OCI-LY1 (cell line): Measurements from ENCODE around the gene CTDSP2.
A peak's percentile ranks its signal among the peaks of the same experiment; 100 is the strongest.

Source experiments
- H2AFZ ChIP-seq: fragments of 200-600 bp; sonication (generic), shearing (Covaris generic); 2 replicates; pipeline ENCODE4 v1.6.0; 2014; ENCODE audit warnings: antibody characterized with exemption, mild to moderate bottlenecking, low read length
- H3F3A ChIP-seq: fragments of 200-600 bp; sonication (generic), shearing (Covaris generic); 2 replicates; pipeline ENCODE4 v1.6.0; 2014; ENCODE audit warnings: mild to moderate bottlenecking, antibody characterized with exemption, low read length, moderate library complexity; ENCODE audit not compliant: insufficient read depth
- H3K27ac ChIP-seq: fragments of 200-600 bp; sonication (generic); 2 replicates; pipeline ENCODE4 v1.5.1; 2014; ENCODE audit warnings: low read length, mixed run types, mild to moderate bottlenecking, low read depth; ENCODE audit not compliant: poor library complexity, severe bottlenecking
- H3K27me3 ChIP-seq: fragments of 200-600 bp; sonication (generic); 2 replicates; pipeline ENCODE4 v1.6.0; 2014; ENCODE audit warnings: antibody characterized with exemption, mild to moderate bottlenecking, low read length, moderate library complexity; ENCODE audit not compliant: insufficient read depth
- H3K36me3 ChIP-seq: fragments of 200-600 bp; sonication (generic); 2 replicates; pipeline ENCODE4 v1.6.1; 2014; ENCODE audit warnings: mild to moderate bottlenecking, antibody characterized with exemption, low read length, moderate library complexity, mixed read lengths; ENCODE audit not compliant: insufficient read depth
- H3K4me1 ChIP-seq: fragments of 200-600 bp; sonication (generic); 2 replicates; pipeline ENCODE4 v1.5.1; 2014; ENCODE audit warnings: mild to moderate bottlenecking, low read length, moderate library complexity; ENCODE audit not compliant: insufficient read depth, severe bottlenecking
- H3K4me2 ChIP-seq: fragments of 200-600 bp; sonication (generic), shearing (Covaris generic); 2 replicates; pipeline ENCODE4 v1.6.1; 2014; ENCODE audit warnings: low read length
- H3K4me3 ChIP-seq: fragments of 200-600 bp; sonication (generic); 2 replicates; pipeline ENCODE4 v1.5.1; 2014; ENCODE audit warnings: low read length, low read depth, mild to moderate bottlenecking, mixed read lengths; ENCODE audit not compliant: poor library complexity, severe bottlenecking
- H3K79me2 ChIP-seq: fragments of 200-600 bp; shearing (Covaris generic); 2 replicates; pipeline ENCODE4 v1.6.1; 2016; ENCODE audit warnings: mixed run types, low read length, mixed read lengths; ENCODE audit not compliant: insufficient read depth
- H3K9ac ChIP-seq: fragments of 200-600 bp; sonication (generic), shearing (Covaris generic); 2 replicates; pipeline ENCODE4 v1.6.1; 2014; ENCODE audit warnings: mild to moderate bottlenecking, low read length, mixed read lengths
- H3K9me2 ChIP-seq: fragments of 200-600 bp; sonication (generic), shearing (Covaris generic); 2 replicates; pipeline ENCODE4 v1.6.1; 2014; ENCODE audit warnings: low read depth, mild to moderate bottlenecking, low read length, mixed read lengths
- H3K9me3 ChIP-seq: fragments of 200-600 bp; shearing (Covaris generic); 2 replicates; pipeline ENCODE4 v1.6.1; 2014; ENCODE audit warnings: low read length, mixed read lengths
- H4K20me1 ChIP-seq: fragments of 200-600 bp; sonication (generic), shearing (Covaris generic); 2 replicates; pipeline ENCODE4 v1.6.0; 2016; ENCODE audit warnings: mild to moderate bottlenecking, low read length; ENCODE audit not compliant: insufficient read depth
- EZH2 ChIP-seq: fragments of 200-600 bp; sonication (generic), shearing (Covaris generic); IDR thresholded peaks from 2 replicates; pipeline ENCODE4 v1.8.0; 2017; ENCODE audit warnings: borderline replicate concordance, mixed run types, mild to moderate bottlenecking, antibody characterized with exemption, low read length, moderate library complexity, mixed read lengths
- TF ChIP-seq, protein P1 (sequence below): fragments of 200-600 bp; sonication (generic), shearing (Covaris generic); IDR thresholded peaks from 2 replicates; pipeline ENCODE4 v1.5.1; 2017; ENCODE audit warnings: mild to moderate bottlenecking, antibody characterized with exemption, low read length, moderate library complexity, mixed read lengths

CTDSP2 gene, protein sequence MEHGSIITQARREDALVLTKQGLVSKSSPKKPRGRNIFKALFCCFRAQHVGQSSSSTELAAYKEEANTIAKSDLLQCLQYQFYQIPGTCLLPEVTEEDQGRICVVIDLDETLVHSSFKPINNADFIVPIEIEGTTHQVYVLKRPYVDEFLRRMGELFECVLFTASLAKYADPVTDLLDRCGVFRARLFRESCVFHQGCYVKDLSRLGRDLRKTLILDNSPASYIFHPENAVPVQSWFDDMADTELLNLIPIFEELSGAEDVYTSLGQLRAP

DNA sequence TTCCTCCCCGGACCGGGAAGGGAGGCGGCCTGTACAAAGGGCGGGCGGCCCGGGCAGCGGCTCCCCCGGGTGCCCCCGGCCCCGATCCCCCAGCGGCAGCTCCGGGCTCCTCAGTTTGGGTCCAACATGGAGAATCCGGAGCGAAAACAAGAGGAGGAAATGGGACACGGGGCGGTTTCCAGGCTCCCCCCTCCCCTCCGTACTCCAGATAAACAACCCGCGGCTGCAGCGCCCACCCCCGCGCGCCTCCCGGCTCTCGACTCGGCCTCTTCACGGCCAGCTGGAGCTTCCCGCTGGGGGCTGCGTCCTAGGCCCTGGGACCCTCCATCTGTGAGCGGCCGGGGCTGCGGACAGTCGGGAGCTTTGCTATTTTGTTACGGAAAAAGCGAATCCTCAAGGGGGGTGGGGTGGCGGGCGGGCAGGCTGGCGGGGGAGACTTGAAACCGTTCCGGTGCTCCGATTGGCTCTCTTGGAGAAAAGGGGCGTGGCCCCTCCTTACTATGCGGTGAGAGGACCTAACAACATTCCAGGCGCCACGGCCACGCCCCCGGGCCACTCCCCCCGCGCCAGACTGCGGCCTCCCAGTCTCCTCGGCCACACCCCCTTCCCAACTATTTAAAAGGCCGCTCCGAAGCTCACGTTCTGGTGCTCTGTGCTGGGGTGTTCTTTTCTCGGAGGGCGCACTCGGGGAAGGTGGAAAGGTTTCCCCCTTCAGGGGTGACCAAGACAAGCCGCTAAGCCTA lies at the start of gene CTDSP2:
CTDSP2 (minus strand) TSS at position 153 of the 743 bp plus-strand sequence. CDS start 294 bp downstream, outside the sequence.
- Histone ChIP-seq H2AFZ (no peak within 1 kb of the TSS; the same call in 1 of the 2 replicates), H4K20me1 (no peaks in the 10 kb centered on the region), H3K36me3 (no peaks in the 10 kb centered on the region)

DNA sequence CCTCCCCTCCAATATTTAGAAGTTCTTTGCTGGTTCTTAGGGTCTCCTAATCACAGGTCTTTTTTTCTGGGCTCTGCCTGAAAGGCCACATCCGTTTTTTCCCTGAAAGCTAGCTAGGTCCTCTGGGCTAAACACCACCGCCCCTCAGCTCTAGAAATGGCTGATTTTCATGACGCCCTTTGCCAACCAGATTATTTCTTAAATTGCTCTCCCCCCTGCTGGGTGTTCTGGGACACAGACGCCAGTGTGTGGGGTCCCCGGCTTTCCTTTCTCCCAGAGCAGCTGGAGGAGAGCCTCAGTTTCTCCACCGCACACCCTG lies 49.5 kb upstream of the CTDSP2 start:
- H3K4me3 ChIP-seq: no peak overlapping the region
- H3K9ac ChIP-seq: no peak overlapping the region
- no peaks in the 10 kb centered on the region for H3K9me3 ChIP-seq
- H4K20me1 ChIP-seq: no peaks in the 10 kb centered on the region
- peaks cover 28% of the 10 kb centered on the region for H3K4me1 ChIP-seq
- H3K36me3 ChIP-seq: no peaks in the 10 kb centered on the region
- H3K4me2 ChIP-seq: peak overlapping the region; percentile 30; the same call in 1 of the 2 replicates
- H3K9me2 ChIP-seq: no peaks in the 10 kb centered on the region
- H3K27ac ChIP-seq: no peak overlapping the region
- H3K79me2 ChIP-seq: no peaks in the 10 kb centered on the region
- H3F3A ChIP-seq: no peaks in the 10 kb centered on the region
- no peak overlapping the region for H2AFZ ChIP-seq
- TF ChIP-seq EZH2: no peak
- TF ChIP-seq, protein P1, sequence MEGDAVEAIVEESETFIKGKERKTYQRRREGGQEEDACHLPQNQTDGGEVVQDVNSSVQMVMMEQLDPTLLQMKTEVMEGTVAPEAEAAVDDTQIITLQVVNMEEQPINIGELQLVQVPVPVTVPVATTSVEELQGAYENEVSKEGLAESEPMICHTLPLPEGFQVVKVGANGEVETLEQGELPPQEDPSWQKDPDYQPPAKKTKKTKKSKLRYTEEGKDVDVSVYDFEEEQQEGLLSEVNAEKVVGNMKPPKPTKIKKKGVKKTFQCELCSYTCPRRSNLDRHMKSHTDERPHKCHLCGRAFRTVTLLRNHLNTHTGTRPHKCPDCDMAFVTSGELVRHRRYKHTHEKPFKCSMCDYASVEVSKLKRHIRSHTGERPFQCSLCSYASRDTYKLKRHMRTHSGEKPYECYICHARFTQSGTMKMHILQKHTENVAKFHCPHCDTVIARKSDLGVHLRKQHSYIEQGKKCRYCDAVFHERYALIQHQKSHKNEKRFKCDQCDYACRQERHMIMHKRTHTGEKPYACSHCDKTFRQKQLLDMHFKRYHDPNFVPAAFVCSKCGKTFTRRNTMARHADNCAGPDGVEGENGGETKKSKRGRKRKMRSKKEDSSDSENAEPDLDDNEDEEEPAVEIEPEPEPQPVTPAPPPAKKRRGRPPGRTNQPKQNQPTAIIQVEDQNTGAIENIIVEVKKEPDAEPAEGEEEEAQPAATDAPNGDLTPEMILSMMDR: no peak
- peaks cover 23% of the 10 kb centered on the region for H3K27me3 ChIP-seq

More for the DNA sequence above, at the start of gene CTDSP2:
- Histone ChIP-seq H3K4me1 (peaks cover 26% of the 10 kb centered on the region), H3K27me3 (no peaks in the 10 kb centered on the region; the same call in 1 of the 2 replicates), H3K79me2 (no peaks in the 10 kb centered on the region), H3K9me2 (no peaks in the 10 kb centered on the region), H3K9me3 (no peaks in the 10 kb centered on the region), H3K4me3 (peak within 1 kb of the TSS; percentile 82), H3K27ac (no peak within 1 kb of the TSS), H3K4me2 (peak within 1 kb of the TSS; percentile 81), H3K9ac (peak within 1 kb of the TSS; percentile 71), H3F3A (no peaks in the 10 kb centered on the region)
- TF ChIP-seq, protein P1: no peak
- no peak for TF ChIP-seq EZH2

DNA sequence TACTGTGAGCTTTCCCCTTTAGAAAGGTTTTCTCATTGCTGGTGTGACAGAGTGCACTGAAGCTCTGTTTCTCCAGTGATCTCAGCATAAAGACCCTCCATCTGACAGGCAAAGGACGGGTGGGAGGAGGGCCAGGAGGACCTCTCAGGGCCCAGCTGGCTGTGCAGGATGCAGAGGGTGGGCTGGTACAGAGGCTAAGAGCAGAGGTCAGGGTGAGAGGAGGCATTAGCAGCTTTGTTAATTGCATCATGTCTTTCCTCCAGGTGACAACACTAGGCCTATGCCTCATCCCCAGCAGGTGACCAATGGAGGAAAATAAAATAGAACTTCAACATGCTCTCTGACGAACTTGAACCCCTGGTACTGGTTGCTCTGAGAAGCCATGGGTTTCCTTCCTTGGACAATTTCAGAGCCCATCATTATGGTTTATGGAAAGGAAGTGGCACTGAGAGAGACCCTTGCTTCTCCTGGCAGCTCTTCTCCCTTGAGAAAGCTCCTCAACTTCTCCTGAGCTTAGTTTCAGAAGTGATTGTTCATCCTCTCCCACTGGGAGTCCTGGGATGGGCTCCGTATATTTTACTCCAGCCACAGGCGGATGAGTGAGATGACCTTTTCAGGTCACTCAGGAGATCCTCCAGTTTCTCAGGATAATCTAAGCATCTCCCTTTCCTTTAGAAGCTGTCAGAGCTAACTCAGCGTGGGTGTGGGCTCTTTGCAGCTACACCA lies 49.0 kb upstream of the CTDSP2 start:
- TF ChIP-seq, protein P1: no peak
- no peak for TF ChIP-seq EZH2
- Histone ChIP-seq H3F3A (no peaks in the 10 kb centered on the region), H4K20me1 (no peaks in the 10 kb centered on the region), H3K79me2 (no peaks in the 10 kb centered on the region), H3K4me1 (peaks cover 28% of the 10 kb centered on the region), H3K4me2 (no peak overlapping the region), H3K27ac (no peak overlapping the region), H3K9ac (no peak overlapping the region), H2AFZ (no peak overlapping the region), H3K9me2 (no peaks in the 10 kb centered on the region), H3K4me3 (no peak overlapping the region), H3K27me3 (peaks cover 23% of the 10 kb centered on the region), H3K36me3 (no peaks in the 10 kb centered on the region), H3K9me3 (no peaks in the 10 kb centered on the region)
